HG03442 (cell line): ENCODE results near the gene EPC1.
A peak's percentile ranks its signal among the peaks of the same experiment; 100 is the strongest.
"Not testable (repeated sequence)": the region's sequence is repeated elsewhere in the genome, so short reads cannot be mapped to it uniquely, and the experiment has no call there.

ENCODE experiments used
- ATAC-seq: cut with Tn5 transposase; IDR thresholded peaks from one replicate; pipeline ENCODE4 v1.9.1; 2021; ENCODE audit warnings: mild to moderate bottlenecking, moderate library complexity; ENCODE audit not compliant: unreplicated experiment

The EPC1 gene

DNA sequence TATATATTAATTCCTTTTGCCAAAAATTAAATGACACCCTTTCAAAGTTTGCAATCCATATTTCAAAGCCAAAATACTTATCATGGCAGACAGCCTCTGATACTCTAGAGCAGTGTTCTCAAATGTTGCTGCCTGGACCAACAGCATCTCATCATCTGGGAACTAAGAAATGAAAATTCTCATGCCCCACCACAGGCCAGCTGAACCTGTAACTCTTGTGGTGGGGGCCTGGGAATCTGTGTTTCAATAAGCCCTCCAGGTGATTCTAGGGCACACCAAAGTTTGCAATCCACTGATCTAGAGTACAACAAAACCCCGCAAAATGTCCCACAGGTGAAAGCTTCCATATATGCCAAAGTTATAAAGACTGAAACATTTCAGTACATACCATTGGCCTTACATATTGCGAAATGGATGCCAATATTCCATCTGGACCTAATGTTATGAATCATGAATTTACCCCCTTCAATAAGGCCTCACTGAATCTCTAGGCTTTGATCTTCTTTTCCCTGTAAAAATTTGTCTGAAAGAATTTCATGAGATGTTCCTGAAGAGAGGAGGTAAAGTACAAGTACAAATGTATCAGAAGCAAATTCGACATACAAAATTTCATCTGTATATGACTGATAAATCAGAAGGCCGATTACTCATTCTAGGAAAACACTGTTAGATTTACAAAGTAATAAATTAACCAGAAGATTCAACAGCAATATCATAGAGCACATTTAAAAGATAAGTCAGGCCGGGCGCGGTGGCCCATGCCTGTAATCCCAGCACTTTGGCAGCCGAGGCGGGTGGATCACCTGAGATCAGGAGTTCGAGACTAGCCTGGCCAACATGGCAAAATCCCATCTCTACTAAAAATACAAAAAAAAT lies 25.3 kb upstream of the EPC1 start:
- no peak for ATAC-seq

GRCh38 chr10:32371101-32371500 lies 24.1 kb upstream of the EPC1 start:
- no peak for ATAC-seq

DNA sequence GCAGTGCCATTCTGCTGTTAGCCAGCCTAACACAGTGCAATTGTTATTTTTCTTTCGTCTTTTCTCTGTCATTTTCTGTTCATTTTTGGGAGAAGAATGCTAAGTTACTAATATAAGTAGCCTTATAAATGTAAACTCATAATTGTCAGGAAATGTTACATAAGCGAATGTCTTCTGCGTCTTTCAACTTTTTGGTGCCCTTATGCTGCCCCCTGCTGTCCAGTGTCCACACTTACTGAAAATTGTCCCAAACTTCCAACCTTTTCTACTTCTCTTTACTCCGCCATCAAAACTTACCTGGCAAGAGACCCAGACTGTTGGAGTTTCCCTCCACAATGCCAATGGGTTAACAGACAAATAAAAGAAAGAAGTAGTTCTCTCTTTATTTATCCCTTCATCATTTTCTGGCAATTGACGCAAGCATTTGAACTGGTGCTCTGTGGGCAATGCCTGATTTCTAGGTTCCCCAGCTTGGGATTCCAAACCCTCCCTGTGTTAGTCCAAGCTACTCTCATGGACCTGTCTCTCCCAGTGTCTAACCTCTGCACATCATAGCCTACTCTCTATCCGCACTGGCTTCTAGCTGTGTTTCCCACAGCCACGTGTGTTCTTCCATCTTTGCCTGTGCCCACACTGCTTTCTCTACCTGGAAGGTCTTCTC lies 21.0 kb upstream of the EPC1 start:
- no peak for ATAC-seq

DNA sequence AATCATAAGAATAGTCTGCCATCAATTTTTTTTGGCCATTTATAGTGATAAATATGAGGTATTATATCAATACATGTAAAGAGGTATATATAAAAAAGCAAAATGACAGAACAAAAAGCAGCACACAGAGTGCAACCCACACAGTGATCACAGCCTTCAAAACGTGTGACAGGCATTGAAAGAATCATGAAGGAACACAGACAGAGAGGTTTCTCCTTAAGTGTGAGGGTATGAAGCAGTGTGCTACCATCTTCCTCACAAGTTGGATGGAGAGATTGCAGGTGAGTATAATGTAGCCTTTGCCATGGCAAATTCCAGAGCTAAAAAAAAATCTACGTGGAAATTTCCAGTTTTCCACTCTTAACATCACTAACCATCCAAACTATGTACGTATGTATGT lies 19.6 kb upstream of the EPC1 start:
- ATAC-seq: no peak

GRCh38 chr10:32366111-32366510 lies 19.2 kb upstream of the EPC1 start:
- ATAC-seq: no peak

GRCh38 chr10:32365404-32365803 lies 18.4 kb upstream of the EPC1 start:
- ATAC-seq: not testable (repeated sequence)

DNA sequence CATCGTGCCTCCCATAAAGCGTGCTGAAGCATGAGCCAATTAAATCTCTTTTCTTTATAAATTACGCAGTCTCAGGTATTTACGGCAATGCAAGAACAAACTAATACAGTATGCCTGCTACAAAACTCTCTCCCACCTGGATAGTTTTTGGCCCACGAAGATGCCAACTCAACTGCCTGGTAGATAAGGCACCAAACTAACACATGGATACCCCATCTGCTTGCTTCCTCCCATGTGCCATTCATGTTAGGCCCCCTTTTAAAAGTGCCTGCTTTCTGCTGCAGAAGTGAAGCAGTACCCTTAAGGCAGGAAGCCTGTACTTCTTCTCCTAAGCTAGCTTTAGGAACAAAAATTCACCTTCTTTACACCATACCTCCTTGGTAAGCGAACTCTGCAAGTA lies 15.6 kb upstream of the EPC1 start:
- no peak for ATAC-seq

GRCh38 chr10:32360884-32361283 lies 13.9 kb upstream of the EPC1 start:
- no peak for ATAC-seq

DNA sequence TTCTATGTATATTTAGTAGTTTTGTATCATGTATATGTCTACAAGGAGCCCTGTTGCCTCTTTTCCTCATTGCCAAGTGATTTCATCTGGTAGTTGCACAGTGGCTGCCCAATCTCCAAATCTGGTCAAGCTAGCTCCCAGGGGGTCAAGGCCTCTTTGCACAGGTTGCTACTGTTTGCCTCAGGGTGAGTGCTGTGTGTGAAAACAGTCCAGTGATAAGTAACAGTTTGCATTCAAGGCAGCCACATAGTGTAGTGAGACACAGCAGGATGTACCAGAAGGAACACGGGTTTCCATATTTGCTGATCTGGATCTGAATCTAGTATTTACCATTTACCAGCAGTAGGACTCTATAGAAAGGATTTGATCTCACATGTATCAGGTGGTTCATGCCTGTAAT lies 13.3 kb upstream of the EPC1 start:
- ATAC-seq: no peak

DNA sequence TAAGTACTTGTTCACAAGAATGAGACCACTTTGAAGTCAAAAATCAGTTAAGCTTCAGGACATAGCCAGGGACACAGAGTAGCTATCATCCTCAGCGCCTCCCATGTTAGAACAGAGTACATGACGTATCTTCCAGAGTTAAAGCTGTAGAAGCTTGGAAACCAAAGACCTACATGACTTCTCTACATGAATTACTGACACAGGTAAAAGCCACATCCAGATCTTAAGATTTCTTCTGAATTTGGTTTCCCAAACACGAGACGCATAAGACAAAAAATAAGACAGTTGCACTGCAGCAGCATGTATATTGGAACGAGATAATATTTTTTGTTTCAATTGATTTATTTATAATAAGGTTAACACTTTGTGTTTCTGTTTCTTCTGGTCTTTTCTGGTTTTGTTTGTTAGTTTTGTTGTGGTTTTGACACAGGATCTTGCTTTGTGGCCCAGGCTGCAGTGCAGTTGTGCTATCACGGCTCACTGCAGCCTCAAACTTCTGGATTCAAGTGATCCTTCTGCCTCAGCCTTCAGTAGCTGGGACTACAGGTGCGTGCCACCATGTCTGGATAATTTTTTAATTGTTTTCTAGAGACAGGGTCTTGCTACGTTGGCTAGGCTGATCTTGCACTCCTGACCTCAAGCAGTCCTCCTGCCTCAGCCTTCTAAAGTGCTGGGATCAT lies 10.2 kb upstream of the EPC1 start:
- no peak for ATAC-seq

DNA sequence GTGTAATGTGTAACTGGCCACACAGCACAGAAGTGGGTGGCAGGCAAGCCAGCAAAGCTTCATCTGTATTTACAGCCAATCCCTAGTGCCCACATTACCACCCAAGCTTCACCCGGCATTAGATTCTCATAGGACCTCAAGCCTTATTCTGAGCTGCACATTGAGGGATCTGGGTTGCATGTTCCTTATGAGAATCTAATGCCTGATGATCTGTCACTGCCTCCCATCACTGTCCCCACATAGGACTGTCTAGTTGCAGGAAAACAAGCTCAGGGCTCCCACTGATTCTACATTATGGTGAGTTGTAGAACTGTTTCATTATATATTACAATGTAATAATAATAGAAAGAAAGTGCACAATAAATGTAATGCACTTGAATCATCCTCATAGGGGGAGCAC lies 7.7 kb upstream of the EPC1 start:
- not testable (repeated sequence) for ATAC-seq

DNA sequence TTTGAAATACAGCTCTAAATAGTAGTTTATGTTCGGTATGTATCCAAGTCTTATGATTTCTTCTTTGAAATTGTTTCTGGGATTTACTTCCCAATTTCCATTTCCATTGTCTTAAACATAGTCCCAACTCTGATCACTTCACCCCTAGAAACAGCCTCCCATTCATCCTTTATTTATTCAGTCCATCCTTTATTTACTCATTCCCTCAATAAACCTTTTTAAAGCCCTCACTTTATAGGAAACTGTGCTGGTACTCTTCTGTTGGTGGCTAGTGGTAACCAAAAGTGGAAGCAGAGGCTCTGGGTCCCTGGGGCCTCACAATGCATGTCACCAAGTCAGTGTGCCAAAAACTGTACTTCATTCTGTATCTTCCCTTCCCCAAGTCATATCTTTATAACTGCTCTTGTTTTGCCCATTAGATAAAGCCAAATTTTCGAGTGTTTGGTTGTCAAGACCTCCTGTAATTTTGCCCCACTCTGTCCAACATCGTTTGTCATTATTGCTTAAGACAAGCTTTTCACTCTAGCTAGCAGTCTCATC lies 3.9 kb upstream of the EPC1 start:
- ATAC-seq: no peak

DNA sequence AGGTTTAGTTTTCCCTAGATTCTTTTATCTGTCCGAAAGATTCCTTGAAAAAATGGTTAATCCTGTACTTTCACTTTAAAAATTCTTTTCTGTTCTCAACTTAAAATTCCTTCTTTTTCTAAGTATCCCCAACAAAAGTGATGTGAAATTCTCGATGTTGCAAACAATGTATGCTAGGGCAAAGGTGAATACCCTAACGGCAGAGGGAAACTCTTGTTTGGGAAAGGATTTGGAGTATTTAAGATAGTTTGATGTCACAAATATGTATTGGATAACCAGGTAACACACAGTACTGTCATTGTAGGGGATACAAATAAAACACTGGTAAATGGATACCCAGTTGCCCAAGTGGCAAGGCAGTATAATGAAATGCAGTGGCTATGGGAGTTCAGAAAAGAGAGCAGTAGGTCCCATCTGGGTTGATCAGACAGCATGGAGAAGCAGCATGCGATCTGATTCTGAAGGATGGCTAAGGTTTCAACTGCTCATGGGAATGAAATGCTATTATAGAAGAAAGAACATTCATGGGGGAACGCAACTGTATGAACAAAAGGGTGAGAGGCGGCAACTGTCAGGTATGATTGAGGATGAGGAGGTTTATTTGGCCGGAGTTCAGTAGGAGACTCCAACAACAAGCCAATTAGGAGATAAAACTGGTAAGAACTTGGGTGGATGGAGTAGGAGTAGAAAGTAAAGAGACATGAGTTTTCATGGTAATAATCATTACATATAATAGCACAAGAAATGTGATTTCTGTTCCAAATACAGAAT lies 3.2 kb upstream of the EPC1 start:
- no peak for ATAC-seq

DNA sequence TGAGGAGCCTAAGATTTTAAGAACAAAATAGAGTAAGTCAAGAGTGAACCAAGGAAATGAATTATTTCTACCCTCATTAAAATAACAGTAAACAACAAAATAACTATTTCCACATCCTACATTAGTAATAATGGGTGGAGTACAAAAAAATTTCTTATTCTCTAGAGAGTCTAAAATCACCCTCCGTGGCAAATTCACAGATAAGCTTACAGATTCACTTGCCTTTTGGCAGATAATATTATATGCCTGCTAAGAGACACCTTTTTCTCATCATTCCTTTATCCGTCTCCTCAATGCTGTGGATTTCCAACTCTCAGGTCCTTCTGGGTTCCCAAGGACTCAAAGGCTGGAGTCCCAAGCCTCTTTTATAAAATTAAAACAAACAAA lies 2.2 kb upstream of the EPC1 start:
- no peak for ATAC-seq

GRCh38 chr10:32348297-32349198 lies 1.6 kb upstream of the EPC1 start:
- ATAC-seq: no peak

DNA sequence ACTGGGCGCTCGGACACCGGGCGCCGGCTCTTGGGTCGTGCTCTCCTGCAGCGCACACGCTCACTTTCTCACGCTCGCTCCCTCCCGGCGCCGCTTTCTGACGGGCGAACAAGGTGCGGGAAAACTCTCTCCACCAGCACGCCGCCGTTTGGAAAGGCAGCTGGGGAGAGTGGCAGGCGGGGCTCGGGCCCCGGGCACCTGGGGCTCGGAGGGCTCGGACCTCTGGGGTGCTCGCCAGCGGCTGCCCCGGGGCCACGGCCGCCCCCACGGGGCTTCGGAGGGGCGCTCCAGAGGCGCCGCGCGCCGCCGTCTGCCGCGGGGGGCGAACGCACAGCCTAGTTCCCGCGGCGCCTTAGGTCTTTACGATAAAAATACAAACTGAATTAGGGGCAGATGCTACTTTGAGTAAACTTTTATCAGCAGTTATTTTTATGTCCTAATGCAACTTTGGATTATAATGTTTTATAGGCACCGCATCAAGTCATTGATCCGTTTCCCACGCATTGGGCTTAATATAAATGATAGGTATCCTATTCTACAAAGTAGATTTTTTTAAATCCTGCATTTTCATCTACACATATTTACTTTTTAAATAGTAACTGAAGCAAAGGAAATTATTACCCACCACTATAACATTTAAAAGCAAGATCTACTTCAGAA lies 535 bp upstream of the EPC1 start:
- ATAC-seq: peak; percentile 9

- peak; percentile 76 for ATAC-seq
These were observed 816 bp downstream of the EPC1 start for GRCh38 chr10:32346134-32346550.

- no peak for ATAC-seq
These were observed 5.4 kb downstream of the EPC1 start for GRCh38 chr10:32341596-32341995.

DNA sequence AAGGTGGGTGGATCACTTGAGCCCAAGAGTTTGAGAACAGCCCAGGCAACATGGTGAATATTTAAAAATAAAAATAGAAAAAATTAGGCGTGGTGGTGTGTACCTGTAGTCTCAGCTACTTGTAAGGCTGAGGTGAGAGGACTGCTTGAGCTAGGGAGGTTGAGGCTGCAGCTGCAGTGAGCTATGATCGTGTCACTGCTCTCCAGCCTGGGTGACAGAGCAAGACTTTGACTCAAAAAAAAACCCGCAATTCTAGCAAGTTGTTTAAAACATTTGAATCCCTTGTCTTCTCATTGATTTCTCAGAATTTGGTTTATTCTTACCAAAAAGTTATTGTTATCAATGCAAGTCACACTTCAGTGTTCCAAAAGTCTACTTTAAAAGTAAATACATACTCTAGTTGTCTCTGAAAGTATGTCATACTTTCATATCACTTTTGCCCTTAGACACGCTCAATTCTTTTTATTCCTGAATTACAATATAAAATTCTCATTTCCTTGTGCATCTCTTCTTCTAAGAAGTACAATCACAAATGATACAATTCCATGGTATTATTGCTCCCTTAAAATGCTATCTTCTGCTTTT lies 6.3 kb downstream of the EPC1 start:
- ATAC-seq: no peak
